Liver (tissue), 9 donors: ENCODE data around the gene PCDH12. TPM values are rescaled to one million over a fixed set of nuclear protein-coding genes. Genes with fewer than 3 reads are reported as not detected.

Experiments used
- DNase-seq: peaks from one replicate; pipeline ENCODE4 v3.0.0-alpha.2; 2017; ENCODE audit warnings: low spot score
- H3K27ac ChIP-seq, 2 donors: one replicate each; pipeline ENCODE4 v1.7.0; 2013; ENCODE audit warnings: inconsistent platforms in 2 of 2, low read length in 2 of 2, control low read depth in 1 of 2, low read depth in 1 of 2, mild to moderate bottlenecking in 1 of 2
- H3K27me3 ChIP-seq, 4 donors: one replicate each; pipeline versions ENCODE4 v1.6.1 to v1.7.0; 2013; ENCODE audit warnings: low read length in 3 of 4, inconsistent platforms in 1 of 4, mild to moderate bottlenecking in 1 of 4, moderate library complexity in 1 of 4; ENCODE audit not compliant: control insufficient read depth in 4 of 4, insufficient read depth in 4 of 4
- H3K36me3 ChIP-seq, 4 donors: one replicate each; pipeline versions ENCODE4 v1.6.1 to v1.7.0; 2013; ENCODE audit warnings: low read length in 3 of 4, mild to moderate bottlenecking in 3 of 4, low read depth in 1 of 4, moderate library complexity in 1 of 4; ENCODE audit not compliant: control insufficient read depth in 4 of 4, insufficient read depth in 3 of 4
- H3K4me1 ChIP-seq, 4 donors: one replicate each; pipeline versions ENCODE4 v1.6.1 to v1.7.0; 2013; ENCODE audit warnings: low read length in 3 of 4, mild to moderate bottlenecking in 3 of 4, moderate library complexity in 1 of 4; ENCODE audit not compliant: control insufficient read depth in 4 of 4, insufficient read depth in 4 of 4
- H3K4me3 ChIP-seq, 3 donors: one replicate each; pipeline versions ENCODE4 v1.6.1 to v1.7.0; 2013; ENCODE audit warnings: low read length in 3 of 3, control low read depth in 1 of 3, low read depth in 1 of 3, mild to moderate bottlenecking in 1 of 3
- H3K9ac ChIP-seq, 2 donors: one replicate each; pipeline ENCODE4 v1.7.0; 2013; ENCODE audit warnings: low read length in 2 of 2, mild to moderate bottlenecking in 2 of 2, moderate library complexity in 2 of 2, control low read depth in 1 of 2, low read depth in 1 of 2
- H3K9me3 ChIP-seq, 4 donors: one replicate each; pipeline versions ENCODE4 v1.6.1 to v1.7.0; 2013; ENCODE audit warnings: low read length in 3 of 4; ENCODE audit not compliant: control insufficient read depth in 4 of 4
- ATF3 ChIP-seq: IDR thresholded peaks from 2 replicates; pipeline ENCODE4 v1.6.1; 2016; ENCODE audit warnings: antibody characterized with exemption
- EGR1 ChIP-seq, 2 donors: IDR thresholded peaks; 2 replicates each; pipeline ENCODE4 v1.6.1; 2016 to 2018; ENCODE audit warnings: antibody characterized with exemption in 2 of 2, low read depth in 2 of 2
- FOXA1 ChIP-seq: IDR thresholded peaks from 2 replicates; pipeline ENCODE4 v1.6.1; 2016; ENCODE audit warnings: antibody characterized with exemption
- FOXA2 ChIP-seq: IDR thresholded peaks from 2 replicates; pipeline ENCODE4 v1.6.1; 2016; ENCODE audit warnings: antibody characterized with exemption
- GABPA ChIP-seq, 2 donors: IDR thresholded peaks in 1 of 2; conservative IDR thresholded peaks in 1 of 2; 2 replicates each; pipeline ENCODE4 v1.6.1; 2016; ENCODE audit warnings: antibody characterized with exemption in 2 of 2, mild to moderate bottlenecking in 1 of 2, moderate library complexity in 1 of 2
- HNF4A ChIP-seq, 2 donors: conservative IDR thresholded peaks; 2 replicates each; pipeline ENCODE4 v1.6.1; 2016; ENCODE audit warnings: antibody characterized with exemption in 2 of 2, mild to moderate bottlenecking in 2 of 2
- HNF4G ChIP-seq: IDR thresholded peaks from 2 replicates; pipeline ENCODE4 v1.6.1; 2016; ENCODE audit warnings: antibody characterized with exemption
- JUND ChIP-seq, 2 donors: IDR thresholded peaks; 2 replicates each; pipeline ENCODE4 v1.6.1; 2016; ENCODE audit warnings: antibody characterized with exemption in 2 of 2
- MAX ChIP-seq: IDR thresholded peaks from 2 replicates; pipeline ENCODE4 v1.6.1; 2016; ENCODE audit warnings: antibody characterized with exemption
- RAD21 ChIP-seq, 2 donors: IDR thresholded peaks; 2 replicates each; pipeline ENCODE4 v1.6.1; 2016; ENCODE audit warnings: antibody characterized with exemption in 2 of 2, mild to moderate bottlenecking in 2 of 2
- REST ChIP-seq: IDR thresholded peaks from 2 replicates; pipeline ENCODE4 v1.6.1; 2016; ENCODE audit warnings: antibody characterized with exemption, mild to moderate bottlenecking
- RXRA ChIP-seq, 2 donors: IDR thresholded peaks; 2 replicates each; pipeline ENCODE4 v1.6.1; 2017 to 2018; ENCODE audit warnings: antibody characterized with exemption in 2 of 2, mild to moderate bottlenecking in 1 of 2
- SP1 ChIP-seq: IDR thresholded peaks from 2 replicates; pipeline ENCODE4 v1.6.1; 2018; ENCODE audit warnings: antibody characterized with exemption, mild to moderate bottlenecking
- TAF1 ChIP-seq: conservative IDR thresholded peaks from 2 replicates; pipeline ENCODE4 v1.6.1; 2016; ENCODE audit warnings: antibody characterized with exemption, mild to moderate bottlenecking
- YY1 ChIP-seq: IDR thresholded peaks from 2 replicates; pipeline ENCODE4 v1.6.1; 2016; ENCODE audit warnings: antibody characterized with exemption, mild to moderate bottlenecking
- ZBTB33 ChIP-seq: IDR thresholded peaks from 2 replicates; pipeline ENCODE4 v1.6.1; 2016; ENCODE audit warnings: antibody characterized with exemption
- WGBS: extraction: QIAGEN DNeasy Blood & Tissue Kit; methylation state at CpG from one replicate; pipeline ENCODE4 v1.1.7; 2013; 5-methylcytosine and 5-hydroxymethylcytosine counted together
- polyA plus RNA-seq, 2 donors: library from polyadenylated mRNA; stranded (reverse) in 1 of 2; unstranded in 1 of 2; fragments of 200-250 nt in 1 of 2; fragments of >200 nt in 1 of 2; fragmentation: Nextera tagmentation in 1 of 2; extraction: Ambion mirVana in 1 of 2; gene quantifications; one replicate each; pipeline versions ENCODE4 v1.2.1 to v1.2.3, GENCODE V29; 2013 to 2015
- total RNA-seq, 2 donors: library from RNA; depleted of rRNA; stranded (reverse); fragments of >200 nt; gene quantifications; one replicate each; pipeline ENCODE4 v1.2.3, GENCODE V29; 2014
- donor health status: healthy.
- donor health status: healthy.
- donor health status: healthy.
- donor health status: healthy.
- donor health status: healthy.

PCDH12 gene
- total and polyA plus RNA-seq, 4 donors = 0.74 to 4.9 (median 3.8) TPM

GRCh38 chr5:141935538-141935937 is 22.5 kb downstream of the PCDH12 start:
- H3K4me1 ChIP-seq = peaks cover 0 to 2% (median 0%) of the 10 kb centered on the region in 4 donors
- 97% methylated on average over 4 of the region's 4 CpGs for WGBS

More at GRCh38 chr5:141935538-141935937, 22.5 kb downstream of the PCDH12 start:
- H3K4me3 ChIP-seq = no peak overlapping the region
- no peak overlapping the region for H3K27ac ChIP-seq
- no peak overlapping the region for H3K9ac ChIP-seq
- H3K36me3 ChIP-seq = peaks cover 17 to 77% (median 51%) of the 10 kb centered on the region in 4 donors
- no peak for DNase-seq
- H3K9me3 ChIP-seq = no peaks in the 10 kb centered on the region
- TF ChIP-seq MAX (no peak), ATF3 (no peak), HNF4A (conservative IDR thresholded peaks at IDR 0.05) (no peak), HNF4G (no peak), SP1 (no peak), FOXA1 (no peak), EGR1 (IDR thresholded peaks at IDR 0.05; ENCODE audit: low read depth in 2 of 2) (no peak), ZBTB33 (no peak), RAD21 (IDR thresholded peaks at IDR 0.05) (no peak), JUND (IDR thresholded peaks at IDR 0.05) (no peak), FOXA2 (no peak), REST (no peak), RXRA (IDR thresholded peaks at IDR 0.05) (no peak), YY1 (no peak), TAF1 (no peak), GABPA (IDR thresholded peaks at IDR 0.05 in 1 of 2, conservative IDR thresholded peaks at IDR 0.05 in 1 of 2) (no peak)
- H3K27me3 ChIP-seq = no peaks in the 10 kb centered on the region
